DND-41 (cell line): ENCODE results near the gene GPHN.

Source experiments
- EZH2 ChIP-seq: IDR thresholded peaks from 3 replicates; pipeline ENCODE4 v1.6.1; 2012; ENCODE audit warnings: borderline replicate concordance, low read depth, mild to moderate bottlenecking, moderate library complexity, low read length, inconsistent platforms; ENCODE audit not compliant: severe bottlenecking
- TF ChIP-seq, protein P1 (sequence below): IDR thresholded peaks from 2 replicates; pipeline ENCODE4 v1.5.1; 2012; ENCODE audit warnings: borderline replicate concordance, low read length, moderate library complexity, mild to moderate bottlenecking; ENCODE audit not compliant: poor library complexity, severe bottlenecking; ENCODE audit errors: extremely low read depth

DNA sequence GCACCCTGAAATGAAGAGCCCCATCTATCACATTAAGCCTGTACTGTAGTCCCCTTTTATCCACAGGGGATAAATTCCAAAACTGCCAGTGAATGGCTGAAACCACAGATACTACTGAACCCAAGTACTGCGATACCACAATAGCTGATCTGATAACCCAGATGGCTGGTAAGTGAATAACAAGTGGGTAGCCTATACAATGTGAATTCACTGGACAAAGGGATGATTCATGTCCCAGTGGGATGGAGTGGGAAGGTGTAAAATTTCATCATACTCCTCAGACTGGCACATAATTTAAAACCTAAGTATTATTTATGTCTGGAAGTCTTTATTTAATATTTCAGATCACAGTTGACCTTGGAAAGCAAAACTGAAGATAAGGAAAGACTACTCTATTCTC, 201.3 kb downstream of the GPHN start:
- TF ChIP-seq, protein P1, sequence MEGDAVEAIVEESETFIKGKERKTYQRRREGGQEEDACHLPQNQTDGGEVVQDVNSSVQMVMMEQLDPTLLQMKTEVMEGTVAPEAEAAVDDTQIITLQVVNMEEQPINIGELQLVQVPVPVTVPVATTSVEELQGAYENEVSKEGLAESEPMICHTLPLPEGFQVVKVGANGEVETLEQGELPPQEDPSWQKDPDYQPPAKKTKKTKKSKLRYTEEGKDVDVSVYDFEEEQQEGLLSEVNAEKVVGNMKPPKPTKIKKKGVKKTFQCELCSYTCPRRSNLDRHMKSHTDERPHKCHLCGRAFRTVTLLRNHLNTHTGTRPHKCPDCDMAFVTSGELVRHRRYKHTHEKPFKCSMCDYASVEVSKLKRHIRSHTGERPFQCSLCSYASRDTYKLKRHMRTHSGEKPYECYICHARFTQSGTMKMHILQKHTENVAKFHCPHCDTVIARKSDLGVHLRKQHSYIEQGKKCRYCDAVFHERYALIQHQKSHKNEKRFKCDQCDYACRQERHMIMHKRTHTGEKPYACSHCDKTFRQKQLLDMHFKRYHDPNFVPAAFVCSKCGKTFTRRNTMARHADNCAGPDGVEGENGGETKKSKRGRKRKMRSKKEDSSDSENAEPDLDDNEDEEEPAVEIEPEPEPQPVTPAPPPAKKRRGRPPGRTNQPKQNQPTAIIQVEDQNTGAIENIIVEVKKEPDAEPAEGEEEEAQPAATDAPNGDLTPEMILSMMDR, result no peak
- TF ChIP-seq EZH2, result no peak
